WTC11 (cell line): ENCODE data around the gene KIAA1586.
"Not testable (repeated sequence)": the region's sequence is repeated elsewhere in the genome, so short reads cannot be mapped to it uniquely, and the experiment has no call there.

ENCODE experiments used
- ATF2 ChIP-seq: sonication (generic); formaldehyde crosslinking; IDR thresholded peaks from 2 replicates; pipeline ENCODE4 v1.8.1; 2022; ENCODE audit warnings: low read depth, missing genetic modification reagents, borderline replicate concordance
- CBFB ChIP-seq: sonication (generic); formaldehyde crosslinking; IDR thresholded peaks from 2 replicates; pipeline ENCODE4 v1.8.1; 2022; ENCODE audit warnings: mild to moderate bottlenecking, low read depth, missing genetic modification reagents
- IRF2 ChIP-seq: sonication (generic); formaldehyde crosslinking; IDR thresholded peaks from 2 replicates; pipeline ENCODE4 v1.8.0; 2022; ENCODE audit warnings: low read depth, missing genetic modification reagents, borderline replicate concordance
- MAX ChIP-seq: sonication (generic); formaldehyde crosslinking; IDR thresholded peaks from 2 replicates; pipeline ENCODE4 v1.8.0; 2022; ENCODE audit warnings: mild to moderate bottlenecking, missing genetic modification reagents
- STAT6 ChIP-seq: sonication (generic); formaldehyde crosslinking; conservative IDR thresholded peaks from 2 replicates; pipeline ENCODE4 v1.8.1; 2023; ENCODE audit warnings: mild to moderate bottlenecking, low read depth, missing genetic modification reagents, moderate library complexity

GRCh38 chr6:57047257-57047585 is 728 bp downstream of the KIAA1586 start:
- not testable (repeated sequence) for TF ChIP-seq STAT6; CBFB (CRISPR knock-in tag); IRF2 (CRISPR knock-in tag); ATF2 (CRISPR knock-in tag); MAX (CRISPR knock-in tag)
